Measurements from ENCODE around the gene SORBS1.

DNA sequence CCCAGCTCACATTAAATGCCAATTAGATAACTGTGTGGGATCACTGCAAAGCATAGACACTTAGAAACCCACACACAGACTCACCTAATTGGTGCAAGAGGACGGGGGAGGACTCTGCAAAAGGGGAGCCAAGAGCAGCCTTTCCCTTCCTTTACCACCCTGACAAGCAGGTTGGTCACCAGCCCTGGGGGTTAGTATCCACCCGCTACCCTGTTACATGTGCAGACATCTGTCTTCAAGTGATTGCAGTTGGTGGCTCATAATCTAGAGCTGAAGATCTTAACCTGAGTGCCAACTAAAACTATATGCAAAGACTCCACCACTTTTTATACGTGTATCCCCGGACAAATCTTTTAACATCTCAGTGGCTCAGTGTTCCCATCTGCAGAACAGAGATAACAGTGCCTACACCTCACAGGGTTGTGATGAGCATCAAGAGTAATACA, 56.9 kb downstream of the SORBS1 start:
- TF ChIP-seq HDGF (IDR thresholded peaks at IDR 0.05): no peak
- no peak for TF ChIP-seq LARP7 (IDR thresholded peaks at IDR 0.05)
- TF ChIP-seq, protein P1, sequence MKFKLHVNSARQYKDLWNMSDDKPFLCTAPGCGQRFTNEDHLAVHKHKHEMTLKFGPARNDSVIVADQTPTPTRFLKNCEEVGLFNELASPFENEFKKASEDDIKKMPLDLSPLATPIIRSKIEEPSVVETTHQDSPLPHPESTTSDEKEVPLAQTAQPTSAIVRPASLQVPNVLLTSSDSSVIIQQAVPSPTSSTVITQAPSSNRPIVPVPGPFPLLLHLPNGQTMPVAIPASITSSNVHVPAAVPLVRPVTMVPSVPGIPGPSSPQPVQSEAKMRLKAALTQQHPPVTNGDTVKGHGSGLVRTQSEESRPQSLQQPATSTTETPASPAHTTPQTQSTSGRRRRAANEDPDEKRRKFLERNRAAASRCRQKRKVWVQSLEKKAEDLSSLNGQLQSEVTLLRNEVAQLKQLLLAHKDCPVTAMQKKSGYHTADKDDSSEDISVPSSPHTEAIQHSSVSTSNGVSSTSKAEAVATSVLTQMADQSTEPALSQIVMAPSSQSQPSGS (CRISPR knock-in tag; IDR thresholded peaks at IDR 0.05): no peak
- TF ChIP-seq, protein P2, sequence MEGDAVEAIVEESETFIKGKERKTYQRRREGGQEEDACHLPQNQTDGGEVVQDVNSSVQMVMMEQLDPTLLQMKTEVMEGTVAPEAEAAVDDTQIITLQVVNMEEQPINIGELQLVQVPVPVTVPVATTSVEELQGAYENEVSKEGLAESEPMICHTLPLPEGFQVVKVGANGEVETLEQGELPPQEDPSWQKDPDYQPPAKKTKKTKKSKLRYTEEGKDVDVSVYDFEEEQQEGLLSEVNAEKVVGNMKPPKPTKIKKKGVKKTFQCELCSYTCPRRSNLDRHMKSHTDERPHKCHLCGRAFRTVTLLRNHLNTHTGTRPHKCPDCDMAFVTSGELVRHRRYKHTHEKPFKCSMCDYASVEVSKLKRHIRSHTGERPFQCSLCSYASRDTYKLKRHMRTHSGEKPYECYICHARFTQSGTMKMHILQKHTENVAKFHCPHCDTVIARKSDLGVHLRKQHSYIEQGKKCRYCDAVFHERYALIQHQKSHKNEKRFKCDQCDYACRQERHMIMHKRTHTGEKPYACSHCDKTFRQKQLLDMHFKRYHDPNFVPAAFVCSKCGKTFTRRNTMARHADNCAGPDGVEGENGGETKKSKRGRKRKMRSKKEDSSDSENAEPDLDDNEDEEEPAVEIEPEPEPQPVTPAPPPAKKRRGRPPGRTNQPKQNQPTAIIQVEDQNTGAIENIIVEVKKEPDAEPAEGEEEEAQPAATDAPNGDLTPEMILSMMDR (IDR thresholded peaks at IDR 0.05 in 2 of 3, conservative IDR thresholded peaks at IDR 0.05 in 1 of 3; ENCODE audit: insufficient read depth in 2 of 3, low read depth in 1 of 3, low read length in 3 of 3): no peak
- no peak for TF ChIP-seq CEBPB (tag; IDR thresholded peaks at IDR 0.05)
- no peak for TF ChIP-seq CCAR2 (IDR thresholded peaks at IDR 0.05; ENCODE audit: low read depth, low read length)
- no peak for TF ChIP-seq ZNF668 (CRISPR knock-in tag; IDR thresholded peaks at IDR 0.05)
- no peak for TF ChIP-seq ZNF274 (IDR thresholded peaks at IDR 0.05; ENCODE audit: borderline replicate concordance, low read depth, low read length)
- TF ChIP-seq ZBTB7A (IDR thresholded peaks at IDR 0.05; ENCODE audit: borderline replicate concordance, control insufficient read depth, low read depth, low read length): no peak
